Urothelium cell line (cell line): ENCODE data around the gene TTC29.
"Not testable (repeated sequence)": the region's sequence is repeated elsewhere in the genome, so short reads cannot be mapped to it uniquely, and the experiment has no call there.

Source experiments
- DNase-seq: peaks from one replicate; pipeline ENCODE4 v3.0.0; 2011; ENCODE audit warnings: low spot score, mixed read lengths
- FAIRE-seq: peaks from 2 replicates; lab custom pipeline; 2011; peaks lifted over from hg19 to GRCh38; lab: Jason Lieb, UNC

TTC29 gene

DNA sequence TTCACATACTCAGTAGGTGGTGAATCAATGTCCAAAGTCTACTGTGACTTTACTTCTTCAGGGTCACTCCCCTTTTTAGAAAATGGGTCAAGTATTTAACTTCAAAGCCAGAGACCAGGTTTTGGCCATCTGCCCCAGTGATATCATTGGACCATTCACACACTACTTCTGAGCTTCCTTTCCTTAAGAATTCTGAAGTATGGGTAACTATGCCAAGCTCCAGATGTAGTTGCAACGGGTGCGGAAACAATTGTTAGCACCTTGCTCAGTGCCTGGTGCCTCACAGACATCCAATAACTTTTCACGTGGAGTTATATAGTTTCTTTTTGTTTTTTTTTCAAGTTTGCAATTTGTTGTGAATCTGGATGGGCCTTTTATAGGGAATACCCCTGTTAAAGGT is 62.6 kb downstream of the TTC29 start:
- no peak for DNase-seq
- FAIRE-seq = no peak

DNA sequence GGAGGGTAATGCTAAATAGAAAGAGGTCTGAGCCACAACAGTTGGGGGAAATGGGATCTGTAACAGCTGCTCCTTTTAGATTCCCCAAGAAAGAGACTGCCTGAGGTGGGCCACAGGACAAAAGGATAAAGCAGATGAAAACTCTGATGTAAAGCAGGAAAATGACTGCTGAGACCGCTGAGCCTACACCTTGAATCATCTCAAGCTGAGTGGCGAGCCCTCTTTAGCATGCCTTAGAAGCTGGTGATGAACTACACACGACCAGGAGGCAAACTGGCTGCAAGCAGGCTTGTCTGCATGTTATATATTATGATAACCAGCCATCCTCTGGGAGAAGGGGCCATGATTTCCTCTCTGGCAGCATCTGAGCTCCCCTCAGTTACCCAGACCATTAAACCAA is 88.4 kb downstream of the TTC29 start:
- no peak for FAIRE-seq

DNA sequence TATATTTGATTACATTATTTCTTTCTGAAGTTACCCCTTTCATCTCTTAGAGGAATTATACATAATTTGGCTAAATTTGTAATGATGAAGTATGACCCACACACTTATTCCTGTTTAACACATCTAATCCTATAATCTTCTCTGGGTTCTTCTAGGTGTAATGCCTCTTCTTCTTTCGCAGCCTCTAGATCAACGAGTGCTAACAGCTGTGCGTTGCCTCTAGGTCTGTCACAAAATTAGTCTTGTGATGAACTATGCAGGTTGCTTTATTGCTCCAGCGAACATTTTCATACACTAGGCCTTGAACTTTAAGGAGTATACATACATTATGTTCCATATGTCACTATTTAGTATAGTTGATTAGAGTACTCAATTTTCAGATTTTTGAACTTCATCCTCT is 89.9 kb downstream of the TTC29 start:
- DNase-seq (no peak), FAIRE-seq (no peak)

More for the DNA sequence above, 88.4 kb downstream of the TTC29 start:
- no peak for DNase-seq

DNA sequence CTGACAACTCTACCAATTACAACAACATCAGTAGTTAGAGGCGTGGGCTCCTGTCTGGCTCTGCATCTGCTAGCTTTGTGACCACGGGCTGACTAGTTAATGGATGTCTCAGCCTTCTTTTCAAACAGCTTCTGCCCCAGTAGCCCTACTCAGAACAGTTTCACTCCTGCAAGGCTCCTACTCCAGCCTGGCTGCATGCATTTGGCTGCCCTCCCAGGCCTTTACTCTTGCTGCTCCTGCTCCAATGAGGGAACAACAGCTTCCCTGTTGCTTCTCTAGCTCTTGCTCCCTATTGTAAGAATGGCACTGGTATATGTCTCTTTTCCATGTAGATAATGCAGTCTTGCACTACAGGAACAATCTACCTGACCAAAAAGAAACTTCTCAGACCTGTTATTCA is 93.3 kb downstream of the TTC29 start:
- DNase-seq = no peak
- no peak for FAIRE-seq

DNA sequence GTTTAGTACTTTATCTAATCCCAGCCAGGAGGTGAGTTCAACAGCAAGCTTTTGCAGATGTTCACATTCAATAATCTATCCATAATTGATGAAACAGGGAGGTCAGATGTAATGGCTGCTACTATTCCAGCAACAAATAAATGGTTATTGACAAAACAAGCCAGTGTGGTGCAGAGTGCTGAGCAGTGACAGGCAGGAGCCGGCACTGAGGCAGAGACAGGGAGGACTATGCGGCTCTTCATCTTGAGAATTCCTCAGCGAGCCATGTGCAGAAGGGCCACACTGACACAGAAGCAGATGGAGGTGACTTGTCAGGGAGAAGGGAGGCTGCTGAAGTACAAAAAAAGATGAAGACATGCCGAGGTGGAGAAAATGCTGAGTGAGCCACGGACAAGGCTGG is 98.3 kb downstream of the TTC29 start:
- DNase-seq = no peak
- no peak for FAIRE-seq

DNA sequence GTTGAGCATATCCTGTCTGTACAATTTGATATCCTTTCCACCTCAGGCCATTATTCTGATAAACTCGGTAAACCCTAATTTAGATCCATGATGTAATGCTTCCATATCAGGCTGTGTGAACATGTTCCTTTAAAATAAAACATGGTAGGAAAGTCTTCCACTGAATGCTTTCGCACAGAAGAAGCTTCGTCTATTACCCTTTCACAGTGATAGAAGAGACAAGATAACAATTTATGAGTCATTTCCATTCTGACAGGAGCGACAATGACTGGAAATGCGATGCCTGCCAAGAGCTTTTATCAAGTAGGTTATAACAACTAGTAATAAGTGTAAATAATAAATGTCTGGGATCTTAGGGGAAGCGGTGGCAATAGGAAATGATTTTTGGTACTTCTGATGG is 98.8 kb downstream of the TTC29 start:
- FAIRE-seq (no peak), DNase-seq (no peak)

DNA sequence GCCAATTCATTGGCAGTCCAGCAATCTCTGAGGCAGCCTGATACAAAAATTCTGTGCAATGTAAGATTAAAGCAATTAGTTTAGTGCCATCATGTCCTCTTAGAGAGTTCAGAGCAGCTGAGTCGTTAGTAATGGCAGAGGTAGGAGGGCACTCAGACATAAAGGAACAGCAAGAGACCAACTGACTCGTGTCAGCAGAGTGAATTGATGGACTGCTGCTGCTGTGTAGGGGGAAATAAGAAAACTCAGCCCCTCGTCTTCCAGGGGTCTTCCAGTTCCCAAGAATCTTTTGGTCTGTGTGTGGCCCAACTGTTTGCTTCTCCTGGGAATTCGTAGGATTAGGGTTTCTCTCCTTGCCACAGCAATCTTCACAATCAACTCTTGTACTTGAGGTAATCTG is 100.9 kb downstream of the TTC29 start:
- DNase-seq (no peak), FAIRE-seq (no peak)

DNA sequence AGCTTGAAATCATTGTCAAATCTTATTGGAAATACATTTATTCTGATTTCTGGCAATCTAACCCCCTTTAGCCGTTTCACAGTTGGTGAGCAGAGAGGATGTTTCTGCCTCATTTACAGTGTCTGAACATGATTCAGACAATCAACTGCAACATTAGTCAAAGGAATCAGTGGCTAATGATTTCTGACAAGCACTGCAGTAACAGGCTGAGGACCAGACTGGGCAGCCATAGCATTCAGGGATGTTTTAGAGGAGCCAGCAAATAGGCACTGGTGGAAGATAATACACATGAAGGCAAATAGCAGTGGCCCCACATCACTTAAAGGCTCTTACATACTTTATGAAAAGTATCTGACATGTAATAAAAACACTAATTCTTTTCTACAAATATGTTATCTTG is 102.8 kb downstream of the TTC29 start:
- no peak for DNase-seq
- no peak for FAIRE-seq

DNA sequence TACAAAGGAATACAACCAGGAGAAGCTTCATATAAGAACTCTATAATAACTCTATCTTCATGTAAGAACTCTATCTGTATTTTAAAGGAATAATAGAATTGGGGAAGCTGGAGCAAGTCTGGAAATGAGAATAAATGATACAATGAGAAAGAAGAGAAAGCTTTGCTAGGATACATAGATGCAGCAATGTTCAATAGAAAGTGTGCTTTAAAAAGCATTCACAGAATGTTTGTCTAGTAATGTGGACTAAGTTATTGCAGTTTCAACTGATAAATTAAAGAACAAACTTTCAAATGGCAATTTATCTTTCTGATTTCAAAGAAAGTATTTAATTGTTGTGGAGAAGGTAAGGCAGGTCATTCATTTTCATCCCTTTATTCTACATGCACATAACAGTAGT is 104.9 kb downstream of the TTC29 start:
- DNase-seq (no peak), FAIRE-seq (no peak)

DNA sequence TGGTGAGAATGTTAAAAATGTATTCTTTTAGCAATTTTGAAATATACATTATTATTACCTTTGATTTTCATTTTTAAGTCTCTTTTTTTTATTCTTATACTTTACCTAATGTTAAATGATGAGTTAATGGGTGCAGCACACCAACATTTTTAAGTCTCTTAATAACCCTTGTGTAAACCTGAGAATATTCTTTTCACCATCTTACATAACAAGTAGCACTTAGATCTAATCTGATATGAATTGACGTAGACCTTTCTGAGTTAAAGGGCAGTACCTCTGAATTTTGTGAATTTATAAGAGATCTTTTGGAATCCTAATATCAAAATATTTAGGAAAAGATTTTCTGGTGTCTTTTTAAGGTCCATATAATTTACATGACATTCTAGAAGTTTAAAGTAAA is 110.6 kb downstream of the TTC29 start:
- DNase-seq (no peak), FAIRE-seq (no peak)

DNA sequence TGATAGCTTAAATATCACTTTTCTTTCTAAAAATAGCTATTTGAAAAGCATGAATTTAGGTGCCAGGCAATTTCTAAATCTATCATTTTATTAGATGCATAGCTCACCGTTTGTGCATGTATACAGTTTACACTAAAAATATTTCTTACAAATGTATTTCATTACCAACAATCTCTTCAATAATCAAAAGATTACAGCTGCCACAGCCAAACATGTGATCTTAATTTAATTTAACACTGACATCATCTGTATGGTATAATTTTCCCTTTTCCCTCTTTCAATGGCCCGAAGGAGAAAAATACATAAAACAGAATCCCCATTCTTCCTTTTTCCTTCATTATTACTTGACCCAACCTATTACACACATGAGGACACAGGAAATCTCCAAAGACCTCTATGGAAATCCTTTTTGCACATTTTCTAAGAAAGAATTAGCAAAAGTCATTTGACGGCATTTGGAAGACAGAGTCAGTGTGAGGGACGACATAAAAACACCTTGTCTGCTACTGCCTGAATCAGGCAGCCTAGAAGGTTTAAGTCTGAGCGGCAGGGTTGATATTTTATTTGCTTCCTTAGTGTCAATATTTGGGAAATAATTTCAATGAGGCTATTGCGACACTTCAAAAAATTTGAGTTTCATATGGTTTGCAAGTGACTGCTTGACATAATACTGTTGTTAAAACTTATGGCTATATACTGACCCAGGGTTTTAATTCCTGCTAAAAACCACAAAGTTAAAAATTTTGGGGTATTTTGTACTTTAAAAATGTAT is 111.2 kb downstream of the TTC29 start:
- DNase-seq (no peak), FAIRE-seq (no peak)

DNA sequence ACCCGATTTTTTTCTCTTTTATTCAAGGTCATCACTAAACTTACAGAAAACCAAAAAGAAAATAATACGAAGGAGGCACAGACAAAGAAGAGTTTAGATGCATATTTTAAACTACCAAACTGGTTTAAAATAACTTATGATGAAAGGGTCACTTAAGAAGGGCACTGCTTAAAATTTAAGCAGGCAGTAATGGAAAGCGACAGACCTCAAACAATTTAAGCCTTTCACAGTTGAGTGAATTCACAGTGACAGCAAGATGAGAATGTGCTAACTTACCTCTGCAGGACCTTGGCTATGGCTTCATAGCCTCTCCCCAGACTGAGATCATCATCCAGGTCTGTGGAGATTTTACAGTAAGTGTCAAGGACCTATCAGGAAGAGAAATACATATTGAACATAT is 112.1 kb downstream of the TTC29 start:
- no peak for FAIRE-seq

DNA sequence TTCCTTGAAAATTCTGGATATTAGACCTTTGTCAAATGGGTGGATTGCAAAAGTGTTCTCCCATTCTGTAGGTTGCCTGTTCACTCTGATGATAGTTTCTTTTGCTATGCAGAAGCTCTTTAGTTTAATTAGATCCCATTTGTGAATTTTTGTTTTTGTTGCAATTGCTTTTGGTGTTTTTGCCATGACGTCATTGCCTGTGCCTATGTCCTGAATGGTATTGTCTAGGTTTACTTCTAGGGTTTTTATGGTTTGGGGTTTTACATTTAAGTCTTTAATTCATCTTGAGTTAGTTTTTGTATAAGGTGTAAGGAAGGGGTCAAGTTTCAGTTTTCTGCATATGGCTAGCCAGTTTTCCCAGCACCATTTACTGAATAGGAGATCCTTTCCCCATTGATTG is 122.7 kb downstream of the TTC29 start:
- not testable (repeated sequence) for DNase-seq, FAIRE-seq

More for the DNA sequence above, 112.1 kb downstream of the TTC29 start:
- DNase-seq = no peak

DNA sequence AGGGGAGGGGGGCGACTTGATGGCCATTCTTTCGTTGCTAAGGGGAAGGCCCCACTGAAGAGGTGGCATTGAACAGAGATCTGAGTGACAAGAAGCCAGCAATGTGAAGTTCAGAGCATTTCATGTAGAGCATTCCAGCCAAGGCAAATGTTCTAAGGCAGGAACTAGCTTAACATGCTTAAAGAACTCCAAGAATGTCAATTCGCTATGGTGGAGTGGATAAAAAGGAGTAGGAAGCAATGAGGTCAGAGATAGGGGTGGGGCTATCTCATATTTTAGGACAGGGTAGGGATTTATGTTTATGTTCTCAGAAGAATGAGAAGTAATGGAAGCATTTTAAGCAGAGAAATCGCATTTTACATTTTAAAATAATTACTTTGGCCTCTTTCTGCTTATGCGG is 130.9 kb downstream of the TTC29 start:
- DNase-seq = no peak
- no peak for FAIRE-seq

DNA sequence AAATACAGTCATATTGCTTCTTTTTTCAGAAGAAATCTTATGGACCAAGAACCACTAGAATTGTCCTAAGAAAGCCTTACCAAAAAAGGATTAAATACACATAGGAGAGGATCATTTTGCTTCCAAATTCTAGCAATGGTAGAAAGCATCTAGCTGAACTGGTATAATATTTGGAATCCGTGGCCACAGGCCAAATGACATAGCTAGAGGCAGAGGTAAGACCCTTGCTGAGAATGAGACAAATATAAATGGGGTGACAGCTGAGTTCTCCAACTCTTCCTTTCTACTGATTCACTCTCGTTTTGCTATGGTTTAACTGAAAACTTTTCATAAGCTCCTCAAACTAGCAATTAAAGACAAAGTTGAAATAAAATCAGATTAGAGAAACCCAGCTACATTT is 150.0 kb downstream of the TTC29 start:
- no peak for DNase-seq
- no peak for FAIRE-seq

DNA sequence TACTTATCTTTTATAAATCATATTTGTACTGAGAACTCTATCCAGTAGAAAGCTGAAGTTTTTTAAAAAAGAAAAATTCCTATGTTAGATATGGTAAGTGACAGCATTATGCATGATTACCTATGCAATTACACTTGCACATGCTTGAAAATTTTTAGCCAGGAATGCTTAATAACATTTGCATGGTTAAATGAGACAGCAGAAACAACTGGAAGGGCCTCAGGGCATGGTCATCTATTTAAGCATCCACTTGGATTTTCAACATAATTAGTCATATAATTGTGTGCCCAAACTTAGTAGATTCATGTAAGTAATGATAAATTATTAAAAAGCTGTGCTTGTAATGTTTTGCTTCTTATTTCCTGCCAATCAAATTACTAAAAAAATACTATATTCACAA is 151.9 kb downstream of the TTC29 start:
- DNase-seq = no peak
- no peak for FAIRE-seq

DNA sequence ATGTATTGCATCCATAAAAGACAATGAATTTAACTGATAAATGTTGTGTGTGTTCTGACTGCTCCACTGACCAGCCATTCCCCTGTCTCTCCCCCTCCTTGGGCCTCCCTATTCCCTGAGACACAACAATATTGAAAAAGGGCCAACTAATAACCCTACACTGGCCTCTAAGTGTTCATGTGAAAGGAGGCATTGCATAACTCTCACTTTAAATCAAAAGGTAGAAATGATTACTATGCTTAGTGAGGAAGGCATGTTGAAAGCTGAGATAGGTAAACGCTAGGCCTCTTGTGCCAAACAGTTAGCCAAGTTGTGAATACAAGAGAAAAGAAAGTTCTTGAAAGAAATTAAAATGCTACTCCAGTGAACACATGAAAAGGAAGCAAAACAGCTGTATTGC is 154.2 kb downstream of the TTC29 start:
- no peak for DNase-seq
- FAIRE-seq = no peak

DNA sequence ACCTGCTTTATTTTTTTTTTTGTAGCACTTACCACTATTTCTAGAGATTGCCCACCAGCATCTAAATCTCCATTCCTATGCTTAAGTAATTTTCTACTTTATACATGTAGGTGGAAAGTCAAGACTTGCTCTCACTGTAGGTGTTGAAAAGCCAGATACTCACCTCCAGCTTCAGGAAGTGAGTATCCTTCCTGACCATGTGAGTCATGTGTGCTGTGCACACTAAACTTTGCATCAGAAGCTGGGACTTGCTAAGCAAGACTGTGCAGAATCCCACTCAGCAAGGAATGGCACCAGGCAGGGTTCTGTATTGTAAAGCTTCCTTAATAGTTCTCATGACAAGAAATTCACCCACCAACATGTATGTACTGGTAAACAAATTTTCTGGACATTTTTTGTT is 155.1 kb downstream of the TTC29 start:
- DNase-seq = no peak
- FAIRE-seq = no peak

DNA sequence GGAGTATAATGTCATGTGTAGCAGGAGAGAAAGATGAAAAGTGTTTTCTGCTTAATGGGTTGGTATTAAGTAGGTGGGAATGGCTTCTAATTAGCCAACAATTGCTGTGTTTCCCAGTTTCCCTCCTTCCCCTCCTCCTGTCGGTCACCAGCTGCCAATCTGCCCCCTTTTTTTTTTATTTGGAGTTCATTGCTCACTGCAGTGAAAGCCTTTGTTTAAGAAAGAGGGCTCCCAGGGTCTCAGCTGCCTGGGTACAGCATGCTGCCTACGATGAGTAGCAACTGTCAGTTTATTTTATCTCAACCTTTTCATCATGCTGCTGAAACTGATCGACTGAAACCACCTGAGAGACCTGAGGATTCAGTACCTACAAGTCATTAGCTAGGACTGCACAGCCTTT is 157.9 kb downstream of the TTC29 start:
- DNase-seq = no peak

DNA sequence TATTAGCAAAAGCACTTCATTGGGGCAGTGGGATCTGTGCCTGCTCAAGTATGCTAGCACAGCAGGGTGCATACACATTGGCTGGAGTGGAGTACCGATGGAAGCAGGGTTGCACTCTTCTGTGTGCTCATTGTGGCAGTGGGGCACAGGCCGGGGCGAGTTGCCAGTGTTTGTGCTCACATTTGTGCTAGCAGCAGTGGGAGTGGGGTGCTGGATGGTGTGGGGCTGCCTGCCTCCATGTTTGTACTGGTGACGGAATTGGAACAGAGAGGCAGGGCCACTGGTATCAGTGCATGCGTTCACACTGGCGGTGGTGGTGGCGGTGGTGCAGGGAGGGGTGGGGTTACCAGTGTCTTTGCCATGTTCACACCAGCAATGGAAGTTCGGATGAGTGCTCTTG is 169.0 kb downstream of the TTC29 start:
- DNase-seq (no peak), FAIRE-seq (no peak)

More for the DNA sequence above, 157.9 kb downstream of the TTC29 start:
- FAIRE-seq = no peak

DNA sequence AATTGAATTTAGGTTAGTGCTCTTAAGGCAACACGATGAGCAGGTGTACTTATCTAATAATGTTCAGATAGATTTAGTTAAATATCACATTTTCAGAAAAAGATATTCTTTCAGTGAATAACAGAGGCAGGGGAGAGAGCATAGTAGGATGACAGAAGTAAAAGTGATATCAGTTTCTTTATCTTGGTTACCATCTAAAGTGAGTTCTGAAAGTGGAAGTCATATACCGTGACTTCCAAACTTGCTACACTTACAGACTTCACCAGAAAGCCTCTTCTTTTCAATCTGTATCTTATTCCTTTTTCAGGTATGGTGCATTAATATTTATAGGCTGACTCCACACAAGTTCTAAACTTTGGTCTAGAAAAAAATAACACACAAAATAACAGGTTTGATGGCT is 182.1 kb downstream of the TTC29 start:
- FAIRE-seq = no peak
- no peak for DNase-seq

DNA sequence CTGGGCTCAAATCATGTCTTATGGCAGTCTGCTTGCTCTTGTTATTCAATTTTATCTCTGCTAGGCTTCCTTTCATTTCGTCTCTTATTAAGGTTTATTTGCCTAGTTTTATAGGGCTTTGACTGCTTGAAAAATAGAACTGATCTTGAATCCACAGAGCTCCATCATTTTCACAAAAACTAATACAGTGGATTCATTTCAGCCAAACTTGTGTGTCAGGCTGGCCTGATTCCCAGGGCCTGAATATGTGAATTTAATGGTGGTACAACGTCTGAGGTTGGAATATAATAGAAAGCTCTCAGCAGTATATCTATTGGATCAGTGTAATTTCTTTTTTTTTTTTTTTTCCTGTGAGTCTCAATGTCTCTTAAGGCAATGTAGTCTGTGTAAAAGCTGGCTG is 183.6 kb downstream of the TTC29 start:
- FAIRE-seq (no peak), DNase-seq (no peak)

DNA sequence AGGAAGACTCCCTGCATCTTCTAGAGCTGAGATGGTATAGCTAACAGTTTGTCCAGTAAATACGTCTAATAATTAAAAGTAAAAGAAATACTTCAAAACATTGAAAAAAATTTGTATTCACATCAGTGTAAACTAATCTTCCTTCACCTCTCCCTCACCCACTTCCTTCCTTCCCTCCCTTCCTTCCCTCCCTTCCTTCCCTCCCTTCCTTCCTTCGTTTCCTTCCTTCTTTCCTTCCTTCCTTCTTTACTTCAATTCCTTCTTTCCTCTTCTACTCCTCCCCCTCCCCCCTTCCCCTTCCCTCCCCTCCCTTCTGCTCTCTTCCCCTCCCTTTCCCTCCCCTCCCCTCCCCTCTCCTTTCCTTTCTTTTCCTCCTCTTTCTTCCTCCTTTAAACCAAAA is 203.2 kb downstream of the TTC29 start:
- DNase-seq (no peak), FAIRE-seq (peak; percentile 68)
